Measurements from ENCODE around the gene CCR9. TPM values are rescaled to one million over a fixed set of nuclear protein-coding genes. Genes with fewer than 3 reads are reported as not detected.

The CCR9 gene
- total and polyA plus RNA-seq, 7 experiments from 2014 or later = 0.31 to 0.66 (median 0.48) TPM; not detected in 1

DNA sequence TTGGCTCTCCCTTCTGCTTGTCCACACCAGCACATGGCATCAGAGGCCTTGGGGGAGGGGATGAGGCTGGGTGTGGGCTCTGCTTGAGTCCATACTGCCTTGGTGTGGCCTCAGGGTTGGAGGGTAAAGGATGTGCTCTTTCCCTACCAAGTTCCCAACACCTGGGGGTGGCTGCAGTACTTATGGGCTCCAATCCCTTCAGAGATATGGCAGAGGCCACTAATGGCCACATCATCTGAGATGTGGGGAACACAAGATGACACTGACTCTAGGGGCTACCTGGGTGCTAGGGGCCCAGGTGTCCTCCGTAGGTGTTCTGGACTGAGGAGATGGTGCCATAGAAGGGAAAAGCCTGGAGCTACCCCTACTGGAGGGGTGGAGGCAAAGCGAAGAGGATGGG is 63.8 kb downstream of the CCR9 start:
- Mint-ChIP-seq H3K4me3 (peak overlapping the region in 1 of 10 donors; percentile 8), H3K9me3 (peaks cover 0 to 5% (median 0%) of the 10 kb centered on the region in 11 donors), H3K27me3 (no peaks in the 10 kb centered on the region), H3K27ac (peak overlapping the region in 5 of 9 donors; percentile 28 to 89 (median 75)), H3K36me3 (peaks cover 27 to 89% (median 73%) of the 10 kb centered on the region in 5 donors), H3K4me1 (peaks cover 12 to 82% (median 27%) of the 10 kb centered on the region in 7 donors)
- intact Hi-C loops (cut with micrococcal nuclease) = loop anchor here in 1 of 2 donors (2.0 kb wide), 1 partner anchor 45 kb away; the partner anchor contains the start of gene FYCO1
- ATAC-seq (no peak), DNase-seq (peak in 1 of 9 donors; percentile 17)
- H3K4me1 ChIP-seq (ENCODE audit: control insufficient read depth in 2 of 2, insufficient read depth in 2 of 2, low read length in 2 of 2) = peaks cover 9 to 78% of the 10 kb centered on the region in 2 donors
- H3K9me3 ChIP-seq (ENCODE audit: control insufficient read depth in 2 of 3, low read length in 3 of 3) = no peaks in the 10 kb centered on the region
- peaks cover 13 to 100% (median 27%) of the 10 kb centered on the region in 3 experiments for H3K36me3 ChIP-seq (ENCODE audit: control insufficient read depth in 2 of 3, insufficient read depth in 3 of 3, low read length in 3 of 3)
- no peak overlapping the region for H3K27ac ChIP-seq (ENCODE audit: low read depth, low read length)
- ChIA-PET CTCF (interaction anchor here (1.3 kb wide), 1 partner anchor 129 kb away, joined by 3 read pairs; no protein-coding TSS in a partner anchor), POLR2A (no interaction called here)
- H3K27me3 ChIP-seq (ENCODE audit: control insufficient read depth in 2 of 2, insufficient read depth in 2 of 2, low read length in 2 of 2) = no peaks in the 10 kb centered on the region
- no peak overlapping the region for H3K4me3 ChIP-seq (ENCODE audit: low read length)

DNA sequence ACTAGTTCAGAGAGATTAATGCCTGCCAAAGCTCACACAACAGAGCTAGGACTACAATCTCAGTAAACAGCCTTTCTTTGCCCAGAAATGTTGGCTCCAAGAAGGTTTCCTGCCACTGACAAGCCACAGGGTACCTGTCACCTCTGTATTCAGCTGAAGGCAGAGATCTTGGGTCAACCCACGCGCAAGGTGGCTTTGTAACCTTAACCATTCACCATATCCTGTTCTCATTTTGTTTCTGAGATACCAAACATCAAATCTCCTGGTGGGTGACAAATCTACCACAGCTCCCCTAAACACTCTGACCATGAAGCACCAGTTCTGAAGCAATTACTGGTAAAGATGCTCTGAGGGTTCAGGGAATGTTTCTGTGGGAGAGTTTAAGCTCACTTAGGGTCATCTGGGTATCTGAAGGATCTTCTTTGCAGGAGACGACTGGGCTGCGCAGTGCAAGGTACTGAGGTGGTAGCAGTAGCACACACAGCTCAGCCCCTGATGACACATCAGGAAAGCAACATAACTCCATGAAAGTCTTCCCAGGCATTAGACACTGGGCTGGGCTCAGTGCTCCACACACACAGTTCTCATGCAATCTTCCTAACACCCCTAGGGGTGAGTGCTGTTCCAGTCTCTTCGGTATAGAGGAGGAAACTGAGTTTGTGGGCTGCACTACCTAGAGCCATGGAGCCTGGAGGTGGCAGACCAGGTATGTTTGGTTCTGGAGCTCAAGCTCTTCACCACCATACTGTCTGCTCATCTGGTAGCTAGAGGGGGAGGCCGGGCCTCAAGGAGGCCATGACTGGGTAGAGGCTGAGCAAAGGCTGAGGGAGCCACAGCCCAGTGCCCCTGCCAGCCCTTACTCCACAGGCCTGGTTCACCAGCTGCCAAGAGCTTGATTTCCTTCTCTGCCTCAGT is 64.6 kb downstream of the CCR9 start:
- peaks cover 13 to 100% (median 27%) of the 10 kb centered on the region in 3 experiments for H3K36me3 ChIP-seq (ENCODE audit: control insufficient read depth in 2 of 3, insufficient read depth in 3 of 3, low read length in 3 of 3)
- Mint-ChIP-seq H3K27ac (peak overlapping the region in 8 of 9 donors; percentile 9 to 89 (median 63)), H3K4me3 (peak overlapping the region in 5 of 10 donors; percentile 3 to 63 (median 35)), H3K9me3 (peaks cover 0 to 5% (median 0%) of the 10 kb centered on the region in 11 donors), H3K27me3 (no peaks in the 10 kb centered on the region), H3K36me3 (peaks cover 28 to 85% (median 73%) of the 10 kb centered on the region in 5 donors), H3K4me1 (peaks cover 11 to 76% (median 25%) of the 10 kb centered on the region in 7 donors)
- CTCF ChIA-PET = interaction anchor here (0.7 to 1.3 kb wide), 6 partner anchors 18 to 128 kb away, joined by 3 to 4 read pairs (median 3); no protein-coding TSS in a partner anchor
- H3K27ac ChIP-seq (ENCODE audit: low read depth, low read length) = no peak overlapping the region
- ATAC-seq (peak; percentile 80), DNase-seq (peak in 5 of 9 donors; percentile 12 to 59 (median 38))
- H3K9me3 ChIP-seq (ENCODE audit: control insufficient read depth in 2 of 3, low read length in 3 of 3) = no peaks in the 10 kb centered on the region
- H3K4me3 ChIP-seq (ENCODE audit: low read length) = no peak overlapping the region
- intact Hi-C loops (cut with micrococcal nuclease) = loop anchor here in 1 of 2 donors (2.0 kb wide), 1 partner anchor 44 kb away; the partner anchor contains the start of gene FYCO1
- POLR2A ChIA-PET = interaction anchor here (1.0 kb wide), 1 partner anchor 15 kb away, joined by 3 read pairs; no protein-coding TSS in a partner anchor
- H3K27me3 ChIP-seq (ENCODE audit: control insufficient read depth in 2 of 2, insufficient read depth in 2 of 2, low read length in 2 of 2) = no peaks in the 10 kb centered on the region
- peaks cover 9 to 70% of the 10 kb centered on the region in 2 donors for H3K4me1 ChIP-seq (ENCODE audit: control insufficient read depth in 2 of 2, insufficient read depth in 2 of 2, low read length in 2 of 2)

- Histone ChIP-seq H3K4me3 (ENCODE audit: low read length) (no peak overlapping the region), H3K27ac (ENCODE audit: low read depth, low read length) (no peak overlapping the region)
- intact Hi-C loops (cut with micrococcal nuclease) = loop anchor here in 1 of 2 donors (2.0 kb wide), 1 partner anchor 43 kb away; the partner anchor contains the start of gene FYCO1
Observed at GRCh38 chr3:45951946-45952345, 65.6 kb downstream of the CCR9 start.

DNA sequence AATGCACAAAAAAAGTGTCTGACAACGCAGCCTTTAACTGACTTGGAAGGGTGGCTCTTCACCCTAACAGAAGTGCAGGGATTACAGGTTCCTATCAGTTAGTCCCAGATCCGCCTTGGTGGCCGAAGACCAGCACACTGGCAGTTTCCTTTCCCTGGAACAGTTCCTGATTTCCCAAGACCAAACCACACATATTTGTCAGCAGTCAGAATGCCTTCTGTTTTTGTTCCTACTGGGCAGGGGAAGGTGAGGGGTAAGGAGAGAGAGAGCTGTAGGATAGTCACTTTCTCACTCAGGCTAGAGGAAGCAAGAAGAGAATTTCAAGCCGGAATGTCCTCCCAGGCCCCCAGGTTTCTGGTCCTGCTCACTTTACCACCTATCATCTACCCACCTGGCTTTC is 66.1 kb downstream of the CCR9 start:
- no peaks in the 10 kb centered on the region for H3K27me3 ChIP-seq (ENCODE audit: control insufficient read depth in 2 of 2, insufficient read depth in 2 of 2, low read length in 2 of 2)
- POLR2A ChIA-PET = interaction anchor here (0.7 kb wide), 2 partner anchors 24 to 279 kb away, joined by 3 to 4 read pairs; no protein-coding TSS in a partner anchor
- no peak overlapping the region for H3K27ac ChIP-seq (ENCODE audit: low read depth, low read length)
- DNase-seq (no peak), ATAC-seq (no peak)
- H3K4me3 ChIP-seq (ENCODE audit: low read length) = no peak overlapping the region
- peaks cover 10 to 97% (median 32%) of the 10 kb centered on the region in 3 experiments for H3K36me3 ChIP-seq (ENCODE audit: control insufficient read depth in 2 of 3, insufficient read depth in 3 of 3, low read length in 3 of 3)
- H3K9me3 Mint-ChIP-seq = no peaks in the 10 kb centered on the region
- CTCF ChIA-PET = interaction anchor here (0.6 to 1.3 kb wide), 2 partner anchors 16 to 33 kb away, joined by 4 read pairs; no protein-coding TSS in a partner anchor
- H3K27me3 Mint-ChIP-seq = no peaks in the 10 kb centered on the region
- no peak overlapping the region for H3K4me3 Mint-ChIP-seq
- H3K27ac Mint-ChIP-seq = peak overlapping the region in 3 of 9 donors; percentile 2 to 78 (median 76)
- H3K9me3 ChIP-seq (ENCODE audit: control insufficient read depth in 2 of 3, low read length in 3 of 3) = no peaks in the 10 kb centered on the region
- H3K36me3 Mint-ChIP-seq = peaks cover 28 to 79% (median 74%) of the 10 kb centered on the region in 5 donors
- intact Hi-C loops (cut with micrococcal nuclease) = no loop called here
- H3K4me1 Mint-ChIP-seq = peaks cover 11 to 71% (median 23%) of the 10 kb centered on the region in 7 donors
- H3K4me1 ChIP-seq (ENCODE audit: control insufficient read depth in 2 of 2, insufficient read depth in 2 of 2, low read length in 2 of 2) = peaks cover 9 to 62% of the 10 kb centered on the region in 2 donors

More at GRCh38 chr3:45951946-45952345, 65.6 kb downstream of the CCR9 start:
- Histone ChIP-seq H3K36me3 (ENCODE audit: control insufficient read depth in 2 of 3, insufficient read depth in 3 of 3, low read length in 3 of 3) (peaks cover 13 to 98% (median 27%) of the 10 kb centered on the region in 3 experiments), H3K9me3 (ENCODE audit: control insufficient read depth in 2 of 3, low read length in 3 of 3) (no peaks in the 10 kb centered on the region), H3K4me1 (ENCODE audit: control insufficient read depth in 2 of 2, insufficient read depth in 2 of 2, low read length in 2 of 2) (peaks cover 9 to 62% of the 10 kb centered on the region in 2 donors), H3K27me3 (ENCODE audit: control insufficient read depth in 2 of 2, insufficient read depth in 2 of 2, low read length in 2 of 2) (no peaks in the 10 kb centered on the region)
- peaks cover 28 to 82% (median 71%) of the 10 kb centered on the region in 5 donors for H3K36me3 Mint-ChIP-seq
- no peaks in the 10 kb centered on the region for H3K9me3 Mint-ChIP-seq
- ChIA-PET CTCF (interaction anchor here (0.6 to 1.3 kb wide), 6 partner anchors 17 to 126 kb away, joined by 3 to 4 read pairs (median 4); no protein-coding TSS in a partner anchor), POLR2A (interaction anchor here (0.7 kb wide), 2 partner anchors 25 to 279 kb away, joined by 3 to 4 read pairs; no protein-coding TSS in a partner anchor)
- H3K4me1 Mint-ChIP-seq = peaks cover 11 to 72% (median 24%) of the 10 kb centered on the region in 7 donors
- no peak for ATAC-seq
- H3K27me3 Mint-ChIP-seq = no peaks in the 10 kb centered on the region
- peak overlapping the region in 3 of 9 donors; percentile 42 to 89 (median 80) for H3K27ac Mint-ChIP-seq
- DNase-seq = no peak
- no peak overlapping the region for H3K4me3 Mint-ChIP-seq

Other genes starting within 250 kb of the CCR9 start
- gene SACM1L, start 197.1 kb upstream of the CCR9 start, total RNA-seq = 10 to 100 TPM; 60.8 to 93.8 (median 70.5) TPM
- gene SACM1L, start 197.1 kb upstream of the CCR9 start, polyA plus RNA-seq = 10 to 100 TPM; 21.1 to 38.0 TPM
- not detected for gene SLC6A20, start 90.0 kb upstream of the CCR9 start, total RNA-seq
- gene SLC6A20, start 90.0 kb upstream of the CCR9 start, polyA plus RNA-seq = not detected
- 10 to 100 TPM in 4 of 5 experiments, 1 to 10 TPM in 1; 8.5 to 15.7 (median 12.6) TPM for gene LZTFL1, start 44.4 kb upstream of the CCR9 start, total RNA-seq
- gene LZTFL1, start 44.4 kb upstream of the CCR9 start, polyA plus RNA-seq = 10 to 100 TPM; 12.8 to 21.0 TPM
- gene CXCR6, start 56.9 kb downstream of the CCR9 start, total RNA-seq = 10 to 100 TPM in 1 of 5 experiments, 1 to 10 TPM in 1, under 1 TPM in 2, not detected in 1; 0.19 to 33.7 (median 0.75) TPM
- under 1 TPM; 0.12 to 0.18 TPM for gene CXCR6, start 56.9 kb downstream of the CCR9 start, polyA plus RNA-seq
- 10 to 100 TPM; 20.0 to 27.5 (median 22.9) TPM for gene FYCO1, start 109.3 kb downstream of the CCR9 start, total RNA-seq
- gene FYCO1, start 109.3 kb downstream of the CCR9 start, polyA plus RNA-seq = 1 to 10 TPM in 1 of 2 donors, under 1 TPM in 1; 0.95 to 6.5 TPM
- gene XCR1, start 140.9 kb downstream of the CCR9 start, total RNA-seq = under 1 TPM in 2 of 5 experiments, not detected in 3; 0.05 to 0.88 TPM
- not detected for gene XCR1, start 140.9 kb downstream of the CCR9 start, polyA plus RNA-seq

Data from naive thymus-derived CD4-positive, alpha-beta T cell (primary cell).